Right ventricle myocardium inferior (tissue), 1 donor: ENCODE results near the gene FBXO33. TPM values are rescaled to one million over a fixed set of nuclear protein-coding genes. Genes with fewer than 3 reads are reported as not detected.
"Not testable (repeated sequence)": the region's sequence is repeated elsewhere in the genome, so short reads cannot be mapped to it uniquely, and the experiment has no call there.

Experiments used
- ATAC-seq: fragments of 200-7000 bp; cut with Tn5 transposase; one replicate; pipeline ENCODE4 v1.9.1; 2020; ENCODE audit warnings: mild to moderate bottlenecking, moderate library complexity
- DNase-seq: peaks from one replicate; pipeline ENCODE4 v3.0.0; 2021; ENCODE audit errors: missing footprints
- intact Hi-C: fragments of 100-400 bp; cut with DNase I; formaldehyde crosslinking; loops from one replicate; pipeline ENCODE4 v1.11.0; 2022
- total RNA-seq: library from RNA; stranded (reverse); fragmentation: NEBNext Ultra II Directional; extraction: Animal tissue kit (Norgen Biotek cat#: 25700); gene quantifications from one replicate; pipeline ENCODE4 v1.2.1, GENCODE V29; 2021
- donor health status: DM: no; HTN: yes; CAD: no; lungs with severe emphysema.

FBXO33 gene
- total RNA-seq, 1 donor from 2014 or later = 4.0 TPM

- intact Hi-C loops = no loop called here
- ATAC-seq (no peak), DNase-seq (no peak)
These were observed 49.1 kb downstream of the FBXO33 start for GRCh38 chr14:39383026-39383660.

GRCh38 chr14:39382463-39382862 lies 49.8 kb downstream of the FBXO33 start:
- ATAC-seq = no peak
- DNase-seq = no peak
- intact Hi-C loops = no loop called here

GRCh38 chr14:39381366-39381765 lies 50.9 kb downstream of the FBXO33 start:
- ATAC-seq (no peak), DNase-seq (no peak)
- intact Hi-C loops = no loop called here

GRCh38 chr14:39376667-39377403 lies 55.4 kb downstream of the FBXO33 start:
- ATAC-seq (no peak), DNase-seq (no peak)
- intact Hi-C loops = no loop called here

GRCh38 chr14:39374851-39375250 lies 57.4 kb downstream of the FBXO33 start:
- intact Hi-C loops = no loop called here
- DNase-seq (no peak), ATAC-seq (no peak)

- intact Hi-C loops = no loop called here
These were observed 59.6 kb downstream of the FBXO33 start for GRCh38 chr14:39372656-39373055.

GRCh38 chr14:39370415-39370814 lies 61.8 kb downstream of the FBXO33 start:
- ATAC-seq = no peak
- no peak for DNase-seq
- intact Hi-C loops = no loop called here

More at GRCh38 chr14:39372656-39373055, 59.6 kb downstream of the FBXO33 start:
- DNase-seq = no peak
- no peak for ATAC-seq

GRCh38 chr14:39369029-39369428 lies 63.2 kb downstream of the FBXO33 start:
- no peak for DNase-seq
- intact Hi-C loops = loop anchor here (5.0 kb wide), 1 partner anchor 257 kb away; the partner anchor contains the start of gene GEMIN2
- no peak for ATAC-seq

GRCh38 chr14:39368261-39368959 lies 63.8 kb downstream of the FBXO33 start:
- no peak for DNase-seq
- intact Hi-C loops = loop anchor here (5.0 kb wide), 1 partner anchor 256 kb away; the partner anchor contains the start of gene GEMIN2
- ATAC-seq = peak; percentile 77

- no peak for DNase-seq
- intact Hi-C loops = loop anchor here (5.0 kb wide), 1 partner anchor 255 kb away; the partner anchor contains the start of gene GEMIN2
- peak; percentile 43 for ATAC-seq
These were observed 64.9 kb downstream of the FBXO33 start for GRCh38 chr14:39367387-39367751.

GRCh38 chr14:39366460-39367386 lies 65.5 kb downstream of the FBXO33 start:
- peak; percentile 36 for ATAC-seq
- DNase-seq = no peak
- intact Hi-C loops = loop anchor here (5.0 kb wide), 1 partner anchor 254 kb away; the partner anchor contains the start of gene GEMIN2

GRCh38 chr14:39365354-39365753 lies 66.9 kb downstream of the FBXO33 start:
- no peak for ATAC-seq
- intact Hi-C loops = loop anchor here (5.0 kb wide), 1 partner anchor 253 kb away; the partner anchor contains the start of gene GEMIN2

GRCh38 chr14:39364509-39364908 lies 67.7 kb downstream of the FBXO33 start:
- DNase-seq (no peak), ATAC-seq (no peak)
- intact Hi-C loops = no loop called here

More at GRCh38 chr14:39365354-39365753, 66.9 kb downstream of the FBXO33 start:
- no peak for DNase-seq

GRCh38 chr14:39361556-39361955 lies 70.7 kb downstream of the FBXO33 start:
- DNase-seq, ATAC-seq, intact Hi-C loops: not testable (repeated sequence)

GRCh38 chr14:39360316-39360715 lies 71.9 kb downstream of the FBXO33 start:
- no peak for DNase-seq
- no peak for ATAC-seq
- intact Hi-C loops = no loop called here

- intact Hi-C loops, DNase-seq, ATAC-seq: not testable (repeated sequence)
These were observed 73.2 kb downstream of the FBXO33 start for GRCh38 chr14:39359069-39359468.

GRCh38 chr14:39351708-39352107 lies 80.5 kb downstream of the FBXO33 start:
- no peak for DNase-seq
- intact Hi-C loops = no loop called here
- ATAC-seq = no peak

- ATAC-seq (no peak), DNase-seq (no peak)
- intact Hi-C loops = no loop called here
These were observed 81.4 kb downstream of the FBXO33 start for GRCh38 chr14:39350866-39351265.
